Epidermal melanocyte (primary cell): ENCODE measurements around the gene L3MBTL4.

Experiments used
- DNase-seq: peaks from one replicate; pipeline ENCODE4 v3.0.0; 2011; ENCODE audit warnings: low spot score; ENCODE audit not compliant: insufficient read length

Gene L3MBTL4

DNA sequence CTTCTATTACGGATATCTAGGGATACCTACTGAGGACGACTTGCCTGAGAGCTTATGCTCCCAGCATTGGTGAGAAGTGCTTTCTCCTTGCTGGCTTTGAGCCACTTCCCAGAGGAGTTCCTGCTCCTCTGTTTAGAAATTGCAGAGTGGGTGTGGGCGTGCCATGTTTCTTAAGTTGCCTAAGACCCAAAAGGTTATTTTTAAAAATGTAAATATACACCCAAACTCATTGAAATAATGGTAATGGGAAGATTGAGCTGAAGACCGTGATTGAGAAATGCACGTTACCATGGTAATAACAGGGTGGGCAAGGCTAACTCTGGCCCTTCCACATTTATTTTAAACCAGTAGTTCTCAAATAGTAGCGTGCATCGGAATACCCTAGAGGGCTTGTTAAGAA lies 502.1 kb downstream of the L3MBTL4 start:
- no peak for DNase-seq

DNA sequence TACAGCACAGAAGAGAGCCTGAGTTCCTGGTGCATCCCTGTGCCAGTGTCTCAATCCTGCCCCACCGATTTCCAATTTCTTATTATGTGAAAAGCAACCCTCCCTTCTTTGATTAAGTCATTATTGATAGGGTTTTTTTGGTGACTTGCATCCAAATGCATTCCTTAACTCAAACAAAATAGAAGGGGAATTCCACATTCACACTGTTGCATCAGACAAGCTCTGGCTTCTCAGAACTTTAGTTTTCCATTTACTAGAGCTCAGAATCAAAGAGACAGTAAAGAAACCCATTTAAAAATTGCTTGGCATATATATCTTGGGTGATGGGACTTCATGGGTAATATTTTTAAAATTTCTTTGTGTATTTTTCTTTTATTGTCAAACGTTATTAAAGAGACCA lies 505.6 kb downstream of the L3MBTL4 start:
- DNase-seq: no peak
